A549 (cell line): ENCODE measurements around the gene ABCF2. TPM values are rescaled to one million over a fixed set of nuclear protein-coding genes. Genes with fewer than 3 reads are reported as not detected.
A peak's percentile ranks its signal among the peaks of the same experiment; 100 is the strongest.

Experiments used
- ATAC-seq, 2 experiments: fragments of 200-7000 bp in 1 of 2; fragments of >200 bp in 1 of 2; cut with Nextera tagmentation in 1 of 2; cut with Tn5 transposase in 1 of 2; 3 replicates each; pipeline versions ENCODE4 v1.8.0 to v1.9.1; 2018 to 2020; ENCODE audit warnings: mild to moderate bottlenecking in 1 of 2, moderate library complexity in 1 of 2
- CTCF ChIA-PET: fragments of 300-600 bp; sonication (Branson Sonifier 250); formaldehyde crosslinking; extraction: SDS; loops from one replicate; lab custom pipeline; 2021; ENCODE audit warnings: antibody characterized with exemption, inconsistent platforms; lab: Yijun Ruan, JAX
- POLR2A ChIA-PET: fragments of 350-600 bp; formaldehyde crosslinking; extraction: SDS; loops from one replicate; lab custom pipeline; 2021; ENCODE audit warnings: antibody characterized with exemption, inconsistent platforms; lab: Yijun Ruan, JAX
- DNase-seq, 2 experiments: peaks; one replicate each; pipeline versions ENCODE4 v3.0.0 to v3.0.0-alpha.2; 2011 to 2016; ENCODE audit warnings: low read depth in 1 of 2, low spot score in 1 of 2
- FAIRE-seq: peaks from 2 replicates; lab custom pipeline; 2011; peaks lifted over from hg19 to GRCh38; lab: Jason Lieb, UNC
- H3K27ac ChIP-seq, 2 experiments: fragments of >200 bp; sonication (Bioruptor Twin); formaldehyde crosslinking; 3 replicates each; pipeline ENCODE4 v1.5.1; 2016 to 2017
- H3K4me1 ChIP-seq: fragments of >200 bp; sonication (Bioruptor Twin); formaldehyde crosslinking; 3 replicates; pipeline ENCODE4 v1.6.1; 2016
- H3K4me2 ChIP-seq: fragments of >200 bp; sonication (Bioruptor Twin); formaldehyde crosslinking; 3 replicates; pipeline ENCODE4 v1.6.1; 2016
- H3K4me3 ChIP-seq: fragments of >200 bp; sonication (Bioruptor Twin); formaldehyde crosslinking; 3 replicates; pipeline ENCODE4 v1.5.1; 2016
- H3K9me3 ChIP-seq: fragments of >200 bp; sonication (Bioruptor Twin); formaldehyde crosslinking; 3 replicates; pipeline ENCODE4 v1.6.1; 2016
- ATOH8 ChIP-seq: fragments of 250-450 bp; sonication (Bioruptor Pico); IDR thresholded peaks from 2 replicates; pipeline ENCODE4 v1.5.0; 2020; ENCODE audit warnings: low read depth, mild to moderate bottlenecking, moderate library complexity
- BCL3 ChIP-seq: fragments of >200 bp; sonication (Bioruptor Twin); formaldehyde crosslinking; IDR thresholded peaks from 3 replicates; pipeline ENCODE4 v1.6.1; 2016
- BHLHE40 ChIP-seq: IDR thresholded peaks from 2 replicates; pipeline ENCODE4 v1.6.1; 2012; ENCODE audit warnings: low read depth, low read length, inconsistent platforms
- CEBPB ChIP-seq, 2 experiments: fragments of >200 bp in 1 of 2; sonication (Bioruptor Twin) in 1 of 2; formaldehyde crosslinking in 1 of 2; IDR thresholded peaks; 2 replicates each; pipeline ENCODE4 v1.6.1; 2012 to 2016
- CHD2 ChIP-seq: fragments of 150-350 bp; IDR thresholded peaks from 2 replicates; pipeline ENCODE4 v1.6.1; 2014; ENCODE audit warnings: low read length; ENCODE audit not compliant: partially characterized antibody
- EHF ChIP-seq: fragments of 250-450 bp; sonication (Bioruptor Pico); IDR thresholded peaks from 2 replicates; pipeline ENCODE4 v1.5.0; 2020; ENCODE audit warnings: mild to moderate bottlenecking
- EHMT2 ChIP-seq: fragments of 200-600 bp; sonication (generic); IDR thresholded peaks from 2 replicates; pipeline ENCODE4 v1.6.1; 2016; ENCODE audit warnings: antibody characterized with exemption, low read depth, mild to moderate bottlenecking, moderate library complexity
- ELK1 ChIP-seq: fragments of 150-350 bp; IDR thresholded peaks from 2 replicates; pipeline ENCODE4 v1.6.1; 2014; ENCODE audit warnings: low read depth, mild to moderate bottlenecking, low read length
- EP300 ChIP-seq, 2 experiments: fragments of >200 bp; sonication (Bioruptor Twin); formaldehyde crosslinking; IDR thresholded peaks; 2 replicates in 1 of 2; 3 replicates in 1 of 2; pipeline ENCODE4 v1.6.1; 2016 to 2017
- ESRRA ChIP-seq: fragments of 150-350 bp; IDR thresholded peaks from 2 replicates; pipeline ENCODE4 v1.6.1; 2014; ENCODE audit warnings: mild to moderate bottlenecking, low read length, borderline replicate concordance
- FOSB ChIP-seq: fragments of 250-450 bp; sonication (Bioruptor Pico); IDR thresholded peaks from 2 replicates; pipeline ENCODE4 v1.5.0; 2020; ENCODE audit warnings: mild to moderate bottlenecking, moderate library complexity
- HDAC2 ChIP-seq: fragments of 200-600 bp; sonication (generic); IDR thresholded peaks from 2 replicates; pipeline ENCODE4 v1.6.1; 2016
- HOXA7 ChIP-seq: fragments of 250-450 bp; sonication (Bioruptor Pico); IDR thresholded peaks from 2 replicates; pipeline ENCODE4 v1.5.0; 2020; ENCODE audit warnings: mild to moderate bottlenecking, moderate library complexity
- HOXB13 ChIP-seq: fragments of 250-450 bp; sonication (Bioruptor Pico); IDR thresholded peaks from 2 replicates; pipeline ENCODE4 v1.5.0; 2020; ENCODE audit warnings: low read depth, mild to moderate bottlenecking, moderate library complexity
- HOXB5 ChIP-seq: fragments of 250-450 bp; sonication (Bioruptor Pico); IDR thresholded peaks from 2 replicates; pipeline ENCODE4 v1.5.0; 2020; ENCODE audit warnings: mild to moderate bottlenecking, moderate library complexity
- JUN ChIP-seq, 2 experiments: fragments of >200 bp; sonication (Bioruptor Twin); formaldehyde crosslinking; IDR thresholded peaks; 2 replicates in 1 of 2; 3 replicates in 1 of 2; pipeline ENCODE4 v1.6.1; 2016 to 2017
- JUNB ChIP-seq: fragments of >200 bp; sonication (Bioruptor Twin); formaldehyde crosslinking; IDR thresholded peaks from 2 replicates; pipeline ENCODE4 v1.6.1; 2016
- KDM1A ChIP-seq: fragments of 200-600 bp; sonication (generic); IDR thresholded peaks from 2 replicates; pipeline ENCODE4 v1.6.1; 2016; ENCODE audit warnings: low read depth, mild to moderate bottlenecking
- MAFK ChIP-seq: fragments of 450-650 bp; IDR thresholded peaks from 2 replicates; pipeline ENCODE4 v1.6.1; 2014; ENCODE audit not compliant: partially characterized antibody
- MYC ChIP-seq: IDR thresholded peaks from 2 replicates; pipeline ENCODE4 v1.6.1; 2012; ENCODE audit warnings: mild to moderate bottlenecking, inconsistent platforms, low read length, improper control_type of control experiment, borderline replicate concordance
- NR3C1 ChIP-seq: fragments of >200 bp; sonication (Bioruptor Twin); formaldehyde crosslinking; IDR thresholded peaks from 3 replicates; pipeline ENCODE4 v1.6.1; 2017
- PHF8 ChIP-seq: fragments of 200-600 bp; sonication (generic); IDR thresholded peaks from 2 replicates; pipeline ENCODE4 v1.6.1; 2016; ENCODE audit warnings: low read depth, mild to moderate bottlenecking, antibody characterized with exemption, moderate library complexity, borderline replicate concordance
- POLR2A ChIP-seq: IDR thresholded peaks from 2 replicates; pipeline ENCODE4 v1.6.1; 2012; ENCODE audit warnings: mild to moderate bottlenecking, low read length
- RAD21 ChIP-seq, 2 experiments: fragments of >200 bp in 1 of 2; sonication (Bioruptor Twin) in 1 of 2; formaldehyde crosslinking in 1 of 2; IDR thresholded peaks in 1 of 2; conservative IDR thresholded peaks in 1 of 2; 2 replicates in 1 of 2; 3 replicates in 1 of 2; pipeline ENCODE4 v1.6.1; 2012 to 2018; ENCODE audit warnings: inconsistent platforms in 1 of 2
- RARB ChIP-seq: fragments of 250-450 bp; sonication (Bioruptor Pico); IDR thresholded peaks from 2 replicates; pipeline ENCODE4 v1.8.0; 2021; ENCODE audit warnings: mild to moderate bottlenecking, moderate library complexity
- REST ChIP-seq: fragments of 200-600 bp; sonication (generic); IDR thresholded peaks from 2 replicates; pipeline ENCODE4 v1.6.1; 2016; ENCODE audit warnings: antibody characterized with exemption, mild to moderate bottlenecking, moderate library complexity
- SMC3 ChIP-seq: fragments of >200 bp; sonication (Bioruptor Twin); formaldehyde crosslinking; IDR thresholded peaks from 3 replicates; pipeline ENCODE4 v1.6.1; 2018; ENCODE audit warnings: inconsistent platforms
- SREBF2 ChIP-seq: fragments of 450-650 bp; IDR thresholded peaks from 2 replicates; pipeline ENCODE4 v1.6.1; 2014; ENCODE audit warnings: mild to moderate bottlenecking, moderate library complexity
- TFCP2L1 ChIP-seq: fragments of 250-450 bp; sonication (Bioruptor Pico); IDR thresholded peaks from 2 replicates; pipeline ENCODE4 v1.5.0; 2021; ENCODE audit warnings: mild to moderate bottlenecking
- ZSCAN20 ChIP-seq: fragments of 250-450 bp; sonication (Bioruptor Pico); IDR thresholded peaks from 2 replicates; pipeline ENCODE4 v1.8.0; 2022; ENCODE audit warnings: mild to moderate bottlenecking, moderate library complexity
- WGBS: methylation state at CpG from one replicate; pipeline ENCODE4 v1.1.6; 2017; ENCODE audit errors: missing lambda C conversion rate; 5-methylcytosine and 5-hydroxymethylcytosine counted together
- polyA plus RNA-seq, 4 experiments: library from polyadenylated mRNA; depleted of rRNA in 3 of 4; stranded (reverse); fragments of >200 nt; fragmentation: RNase III in 1 of 4; extraction: RNeasy Plus Mini Kit Qiagen cat#74134 plus additional on column Dnase treatment in 1 of 4; gene quantifications; 2 replicates in 3 of 4; 3 replicates in 1 of 4; pipeline ENCODE4 v1.2.3, GENCODE V29; 2011 to 2017

The ABCF2 gene
- polyA plus RNA-seq, 2 of the 4 experiments (the other 2 are of a cell fraction) = 47.8 to 70.9 TPM

- CTCF ChIA-PET = interaction anchor here (1.0 to 1.7 kb wide), 2 partner anchors 20 to 154 kb away, joined by 5 to 9 read pairs; no protein-coding TSS in a partner anchor
- H3K9me3 ChIP-seq = no peaks in the 10 kb centered on the region
- H3K4me2 ChIP-seq = no peak overlapping the region
- ATAC-seq (no peak), FAIRE-seq (no peak), DNase-seq (no peak)
- no peak overlapping the region for H3K4me3 ChIP-seq
- H3K4me1 ChIP-seq = no peaks in the 10 kb centered on the region
- no peak overlapping the region for H3K27ac ChIP-seq
- 51% methylated on average over 5 of the region's 5 CpGs for WGBS
- POLR2A ChIA-PET = no interaction called here
- no peak for TF ChIP-seq ESRRA
- no peak for TF ChIP-seq MAFK
- no peak for TF ChIP-seq HOXB13 (CRISPR knock-in tag)
- no peak for TF ChIP-seq ATOH8 (CRISPR knock-in tag)
- TF ChIP-seq EHMT2 = no peak
- TF ChIP-seq RARB (CRISPR knock-in tag) = no peak
- no peak for TF ChIP-seq HDAC2
- TF ChIP-seq JUN (IDR thresholded peaks at IDR 0.05) = no peak
- TF ChIP-seq MYC = no peak
- no peak for TF ChIP-seq SREBF2
- no peak for TF ChIP-seq POLR2A
- no peak for TF ChIP-seq BCL3
- TF ChIP-seq HOXB5 (CRISPR knock-in tag) = no peak
- no peak for TF ChIP-seq EP300 (IDR thresholded peaks at IDR 0.05)
- TF ChIP-seq REST = no peak
- TF ChIP-seq CEBPB (IDR thresholded peaks at IDR 0.05) = no peak
- TF ChIP-seq SMC3 = no peak
- no peak for TF ChIP-seq HOXA7
- TF ChIP-seq JUNB = no peak
Measured at GRCh38 chr7:151264615-151265014, 37.6 kb upstream of the ABCF2 start.

- Histone ChIP-seq H3K27ac (no peak overlapping the region), H3K4me2 (no peak overlapping the region)
- TF ChIP-seq NR3C1 = no peak
- no peak for TF ChIP-seq TFCP2L1 (CRISPR knock-in tag)
- TF ChIP-seq KDM1A = no peak
- TF ChIP-seq BHLHE40 = no peak
- no peak for TF ChIP-seq ATOH8 (CRISPR knock-in tag)
- no peak for TF ChIP-seq HDAC2
- no peak for TF ChIP-seq HOXB5 (CRISPR knock-in tag)
- TF ChIP-seq HOXA7 = no peak
- no peak for TF ChIP-seq FOSB
- TF ChIP-seq PHF8 = no peak
- no peak for TF ChIP-seq ELK1
- TF ChIP-seq HOXB13 (CRISPR knock-in tag) = no peak
- no peak for TF ChIP-seq EHF (CRISPR knock-in tag)
- TF ChIP-seq CHD2 = no peak
- no peak for TF ChIP-seq RAD21 (conservative IDR thresholded peaks at IDR 0.05 in 1 of 2, IDR thresholded peaks at IDR 0.05 in 1 of 2)
- no peak for TF ChIP-seq ZSCAN20 (CRISPR knock-in tag)
- TF ChIP-seq MYC = no peak
- TF ChIP-seq, all 56 proteins: peak for 0
- Histone ChIP-seq H3K4me3 (no peak overlapping the region), H3K9me3 (no peaks in the 10 kb centered on the region), H3K4me1 (no peaks in the 10 kb centered on the region)
- CTCF ChIA-PET = interaction anchor here (0.6 to 2.3 kb wide), 7 partner anchors 9 to 131 kb away, joined by 3 to 10 read pairs (median 4); no protein-coding TSS in a partner anchor
- peak in 1 of 2 experiments; percentile 25; a peak in 1 of 6 replicates for ATAC-seq
- FAIRE-seq = no peak
- DNase-seq = no peak
- WGBS = 42% methylated on average over 5 of the region's 10 CpGs
- POLR2A ChIA-PET = no interaction called here
Measured at GRCh38 chr7:151261529-151261928, 34.5 kb upstream of the ABCF2 start.
